ENCODE results near the gene MFRP. TPM values are rescaled to one million over a fixed set of nuclear protein-coding genes. Genes with fewer than 3 reads are reported as not detected.
A peak's percentile ranks its signal among the peaks of the same experiment; 100 is the strongest.

MFRP gene
- total RNA-seq, 3 donors from 2014 or later = not detected

- ATAC-seq (no peak), DNase-seq (no peak)
- no peak overlapping the region for H3K4me3 Mint-ChIP-seq
- no peaks in the 10 kb centered on the region for H3K9me3 Mint-ChIP-seq
- peaks cover 21% of the 10 kb centered on the region for H3K27me3 Mint-ChIP-seq (ENCODE audit: low read depth)
- H3K4me1 Mint-ChIP-seq (ENCODE audit: low read depth) = peaks cover 3% of the 10 kb centered on the region
- H3K36me3 Mint-ChIP-seq (ENCODE audit: insufficient read depth) = no peaks in the 10 kb centered on the region
Measured at GRCh38 chr11:119355091-119355843, 8.8 kb upstream of the MFRP start.

- no peaks in the 10 kb centered on the region for H3K9me3 Mint-ChIP-seq
- H3K36me3 Mint-ChIP-seq (ENCODE audit: insufficient read depth) = no peaks in the 10 kb centered on the region
- H3K4me1 Mint-ChIP-seq (ENCODE audit: low read depth) = peaks cover 7% of the 10 kb centered on the region
- peaks cover 24% of the 10 kb centered on the region for H3K27me3 Mint-ChIP-seq (ENCODE audit: low read depth)
- no peak overlapping the region for H3K4me3 Mint-ChIP-seq
- DNase-seq (no peak), ATAC-seq (no peak)
Measured at GRCh38 chr11:119352857-119353260, 6.4 kb upstream of the MFRP start.

- Mint-ChIP-seq H3K4me1 (ENCODE audit: low read depth) (peaks cover 6% of the 10 kb centered on the region), H3K4me3 (no peak overlapping the region), H3K9me3 (no peaks in the 10 kb centered on the region), H3K36me3 (ENCODE audit: insufficient read depth) (no peaks in the 10 kb centered on the region), H3K27me3 (ENCODE audit: low read depth) (peaks cover 26% of the 10 kb centered on the region)
- no peak for DNase-seq
- no peak for ATAC-seq
Measured at GRCh38 chr11:119351232-119351631, 4.7 kb upstream of the MFRP start.

- no peaks in the 10 kb centered on the region for H3K36me3 Mint-ChIP-seq (ENCODE audit: insufficient read depth)
- ATAC-seq (no peak), DNase-seq (no peak)
- H3K27me3 Mint-ChIP-seq (ENCODE audit: low read depth) = peaks cover 27% of the 10 kb centered on the region
- H3K9me3 Mint-ChIP-seq = no peaks in the 10 kb centered on the region
- H3K4me3 Mint-ChIP-seq = no peak overlapping the region
- peaks cover 6% of the 10 kb centered on the region for H3K4me1 Mint-ChIP-seq (ENCODE audit: low read depth)
Measured at GRCh38 chr11:119350302-119350701, 3.8 kb upstream of the MFRP start.

- ATAC-seq = no peak
- H3K27me3 Mint-ChIP-seq (ENCODE audit: low read depth) = peaks cover 32% of the 10 kb centered on the region
- H3K4me1 Mint-ChIP-seq (ENCODE audit: low read depth) = peaks cover 6% of the 10 kb centered on the region
- no peak overlapping the region for H3K4me3 Mint-ChIP-seq
- no peaks in the 10 kb centered on the region for H3K9me3 Mint-ChIP-seq
- DNase-seq = no peak
- no peaks in the 10 kb centered on the region for H3K36me3 Mint-ChIP-seq (ENCODE audit: insufficient read depth)
Measured at GRCh38 chr11:119347940-119348605, 1.6 kb upstream of the MFRP start.

GRCh38 chr11:119347242-119347641 lies 737 bp upstream of the MFRP start:
- H3K27me3 Mint-ChIP-seq (ENCODE audit: low read depth) = peaks cover 30% of the 10 kb centered on the region
- no peak for DNase-seq
- no peak overlapping the region for H3K4me3 Mint-ChIP-seq
- H3K4me1 Mint-ChIP-seq (ENCODE audit: low read depth) = peaks cover 6% of the 10 kb centered on the region
- H3K9me3 Mint-ChIP-seq = no peaks in the 10 kb centered on the region
- H3K36me3 Mint-ChIP-seq (ENCODE audit: insufficient read depth) = no peaks in the 10 kb centered on the region
- ATAC-seq = no peak

- H3K9me3 Mint-ChIP-seq = no peaks in the 10 kb centered on the region
- H3K4me3 Mint-ChIP-seq = no peak overlapping the region
- H3K36me3 Mint-ChIP-seq (ENCODE audit: insufficient read depth) = no peaks in the 10 kb centered on the region
- ATAC-seq (no peak), DNase-seq (no peak)
- H3K4me1 Mint-ChIP-seq (ENCODE audit: low read depth) = peaks cover 13% of the 10 kb centered on the region
- peaks cover 34% of the 10 kb centered on the region for H3K27me3 Mint-ChIP-seq (ENCODE audit: low read depth)
Measured at GRCh38 chr11:119345685-119346084, 820 bp downstream of the MFRP start.

GRCh38 chr11:119344291-119345010 lies 2.1 kb downstream of the MFRP start:
- Mint-ChIP-seq H3K4me3 (no peak overlapping the region), H3K36me3 (ENCODE audit: insufficient read depth) (no peaks in the 10 kb centered on the region), H3K9me3 (no peaks in the 10 kb centered on the region), H3K4me1 (ENCODE audit: low read depth) (peaks cover 8% of the 10 kb centered on the region), H3K27me3 (ENCODE audit: low read depth) (peaks cover 35% of the 10 kb centered on the region)
- ATAC-seq (no peak), DNase-seq (no peak)

- peaks cover 15% of the 10 kb centered on the region for H3K4me1 Mint-ChIP-seq (ENCODE audit: low read depth)
- no peaks in the 10 kb centered on the region for H3K36me3 Mint-ChIP-seq (ENCODE audit: insufficient read depth)
- H3K27me3 Mint-ChIP-seq (ENCODE audit: low read depth) = peaks cover 42% of the 10 kb centered on the region
- no peak overlapping the region for H3K4me3 Mint-ChIP-seq
- DNase-seq (no peak), ATAC-seq (no peak)
- H3K9me3 Mint-ChIP-seq = no peaks in the 10 kb centered on the region
Measured at GRCh38 chr11:119343726-119344125, 2.8 kb downstream of the MFRP start.

GRCh38 chr11:119342362-119343130 lies 4.0 kb downstream of the MFRP start:
- H3K36me3 Mint-ChIP-seq (ENCODE audit: insufficient read depth) = no peaks in the 10 kb centered on the region
- DNase-seq (no peak), ATAC-seq (no peak)
- no peaks in the 10 kb centered on the region for H3K9me3 Mint-ChIP-seq
- H3K4me1 Mint-ChIP-seq (ENCODE audit: low read depth) = peaks cover 20% of the 10 kb centered on the region
- H3K27me3 Mint-ChIP-seq (ENCODE audit: low read depth) = peaks cover 41% of the 10 kb centered on the region
- no peak overlapping the region for H3K4me3 Mint-ChIP-seq

GRCh38 chr11:119342023-119342300 lies 4.5 kb downstream of the MFRP start:
- Mint-ChIP-seq H3K27me3 (ENCODE audit: low read depth) (peaks cover 41% of the 10 kb centered on the region), H3K4me1 (ENCODE audit: low read depth) (peaks cover 23% of the 10 kb centered on the region), H3K9me3 (no peaks in the 10 kb centered on the region), H3K36me3 (ENCODE audit: insufficient read depth) (no peaks in the 10 kb centered on the region), H3K4me3 (no peak overlapping the region)
- ATAC-seq = no peak
- no peak for DNase-seq

- ATAC-seq (no peak), DNase-seq (no peak)
- no peaks in the 10 kb centered on the region for H3K36me3 Mint-ChIP-seq (ENCODE audit: insufficient read depth)
- H3K27me3 Mint-ChIP-seq (ENCODE audit: low read depth) = peaks cover 37% of the 10 kb centered on the region
- H3K9me3 Mint-ChIP-seq = no peaks in the 10 kb centered on the region
- H3K4me3 Mint-ChIP-seq = no peak overlapping the region
- peaks cover 24% of the 10 kb centered on the region for H3K4me1 Mint-ChIP-seq (ENCODE audit: low read depth)
Measured at GRCh38 chr11:119341222-119342022, 5.1 kb downstream of the MFRP start.

GRCh38 chr11:119340335-119341221 lies 5.9 kb downstream of the MFRP start, which contains the start of gene C1QTNF5:
Gene C1QTNF5, minus strand, starts transcription at chr11:119340883. Its CDS starts 486 bp downstream, at chr11:119340397.
- peaks cover 31% of the 10 kb centered on the region for H3K4me1 Mint-ChIP-seq (ENCODE audit: low read depth)
- H3K36me3 Mint-ChIP-seq (ENCODE audit: insufficient read depth) = peaks cover 2% of the 10 kb centered on the region
- peaks cover 37% of the 10 kb centered on the region for H3K27me3 Mint-ChIP-seq (ENCODE audit: low read depth)
- ATAC-seq (peak in 1 of 2 donors; percentile 8), DNase-seq (no peak)
- H3K9me3 Mint-ChIP-seq = no peaks in the 10 kb centered on the region
- peak within 1 kb of the TSS; percentile 42 for H3K4me3 Mint-ChIP-seq

All from activated T-cell treated with anti-CD3 and anti-CD28 coated beads, Interleukin-2, amount 50 U/mL, for 4 hours (primary cell).